Hindlimb muscle (tissue), 1 donor: ENCODE data around the gene RNF41. TPM values are rescaled to one million over a fixed set of nuclear protein-coding genes. Genes with fewer than 3 reads are reported as not detected.
A peak's percentile ranks its signal among the peaks of the same experiment; 100 is the strongest.
"Not testable (repeated sequence)": the region's sequence is repeated elsewhere in the genome, so short reads cannot be mapped to it uniquely, and the experiment has no call there.

Source experiments
- DNase-seq: peaks from one replicate; pipeline ENCODE4 v3.0.0-alpha.2; 2013
- polyA plus RNA-seq: library from polyadenylated mRNA; unstranded; fragments of 120-200 nt; gene quantifications from one replicate; pipeline ENCODE4 v1.2.1, GENCODE V29; 2013; ENCODE audit not compliant: insufficient read length

The RNF41 gene
- polyA plus RNA-seq, 1 donor = 45.6 TPM

- DNase-seq = no peak
These were observed 13.7 kb downstream of the RNF41 start for GRCh38 chr12:56208006-56208405.

- DNase-seq = peak; percentile 49
These were observed 15.1 kb downstream of the RNF41 start for GRCh38 chr12:56206452-56207166.

- DNase-seq = no peak
These were observed 16.3 kb downstream of the RNF41 start for GRCh38 chr12:56205445-56205844.

DNA sequence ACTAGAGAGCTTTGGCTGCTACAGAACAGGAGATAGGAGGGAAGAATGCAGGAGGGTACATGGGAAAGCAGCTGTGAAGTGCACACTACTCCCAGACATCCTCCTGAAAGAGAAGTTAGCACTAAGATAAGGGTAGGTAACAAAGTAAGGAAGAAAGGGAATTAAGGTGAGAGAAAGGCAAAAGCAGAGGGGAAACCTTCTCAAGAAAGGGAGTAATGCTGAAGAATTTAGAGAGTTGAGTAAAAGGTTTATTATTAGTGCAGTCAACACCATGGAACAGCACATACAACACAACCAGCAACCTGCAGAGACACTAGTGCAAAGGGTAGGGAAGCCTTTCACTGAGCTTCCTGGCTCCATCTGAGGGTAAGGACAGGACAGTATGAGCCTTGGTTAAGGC is 17.4 kb downstream of the RNF41 start:
- no peak for DNase-seq

- DNase-seq = no peak
These were observed 18.9 kb downstream of the RNF41 start for GRCh38 chr12:56202838-56203237.

GRCh38 chr12:56202366-56202765 is 19.4 kb downstream of the RNF41 start:
- no peak for DNase-seq

GRCh38 chr12:56198836-56199235 is 22.9 kb downstream of the RNF41 start:
- DNase-seq = no peak

GRCh38 chr12:56197921-56198635 is 23.6 kb downstream of the RNF41 start:
- DNase-seq = no peak

DNA sequence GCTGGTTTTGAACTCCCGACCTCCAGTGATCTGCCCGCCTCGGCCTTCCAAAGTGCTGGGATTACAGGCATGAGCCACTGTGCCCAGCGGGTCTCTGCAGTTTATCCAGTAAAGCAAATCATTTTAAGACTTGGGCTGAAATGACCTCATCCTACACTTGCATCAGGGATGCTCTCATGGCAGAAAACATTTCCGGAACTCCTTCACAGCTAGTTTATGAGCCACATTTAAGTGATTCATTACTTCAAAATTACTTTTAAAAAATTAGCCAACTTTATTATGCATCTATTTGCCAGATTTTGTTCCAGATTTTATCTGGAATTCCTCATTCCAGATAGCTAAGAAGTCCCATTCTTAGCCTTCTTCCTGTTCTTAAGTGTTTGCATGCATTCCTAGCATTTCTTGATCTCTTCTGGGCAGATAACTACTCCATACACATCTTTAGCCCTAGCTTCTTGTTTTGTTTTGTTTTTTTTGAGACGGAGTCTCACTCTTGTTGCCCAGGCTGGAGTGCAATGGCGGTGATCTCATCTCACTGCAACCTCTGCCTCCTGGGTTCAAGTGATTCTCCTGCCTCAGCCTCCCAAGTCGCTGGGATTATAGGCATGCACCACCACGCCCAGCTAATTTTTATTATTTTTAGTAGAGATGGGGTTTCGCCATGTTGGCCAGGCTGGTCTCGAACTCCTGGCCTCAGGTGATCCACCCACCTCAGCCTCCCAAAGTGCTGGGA is 24.7 kb downstream of the RNF41 start:
- DNase-seq = not testable (repeated sequence)

GRCh38 chr12:56193025-56193578 is 28.6 kb downstream of the RNF41 start:
- peak; percentile 78 for DNase-seq

DNA sequence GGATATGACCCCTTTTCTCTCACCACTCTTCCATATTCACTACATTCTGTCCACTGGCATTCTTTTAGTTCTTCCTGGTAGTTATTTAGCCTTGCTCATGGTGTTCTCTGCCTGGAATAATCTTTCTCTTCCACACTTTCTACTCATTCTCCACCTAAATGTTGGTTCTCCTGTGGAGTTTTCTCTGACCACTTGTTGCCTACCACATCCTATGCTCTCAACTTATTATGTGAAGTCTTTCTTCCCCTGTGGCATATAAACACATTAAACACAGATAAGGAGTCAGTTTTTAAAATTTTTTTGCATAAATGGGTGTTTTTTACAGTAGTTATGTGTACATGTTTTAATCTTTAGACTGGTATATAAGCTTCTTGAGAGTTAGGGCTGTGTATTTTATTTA is 29.1 kb downstream of the RNF41 start:
- DNase-seq = no peak

DNA sequence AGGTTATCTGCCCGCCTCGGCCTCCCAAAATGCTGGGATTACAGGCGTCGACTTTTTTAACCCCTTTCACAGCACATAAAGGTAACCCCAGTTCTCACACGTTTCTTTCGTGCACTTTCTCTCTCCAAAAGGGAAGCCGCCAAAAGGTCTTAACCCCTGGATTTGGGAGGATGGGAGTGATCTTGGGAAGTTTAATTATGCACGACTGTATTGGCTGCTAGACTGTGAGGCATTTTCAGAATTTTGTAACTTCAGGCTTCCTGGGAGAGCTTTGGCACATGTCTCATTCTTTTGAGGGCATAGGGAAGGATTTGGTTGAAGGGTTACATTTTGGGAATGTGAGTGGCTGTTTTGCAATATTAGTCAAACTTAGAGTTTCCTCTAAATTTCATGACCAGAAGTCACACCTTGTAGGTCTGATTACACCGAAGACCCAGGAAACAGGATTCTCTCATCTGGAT is 31.0 kb downstream of the RNF41 start:
- no peak for DNase-seq

- DNase-seq = peak; percentile 93
These were observed 31.6 kb downstream of the RNF41 start for GRCh38 chr12:56189918-56190694.

- DNase-seq = peak; percentile 91
These were observed 32.4 kb downstream of the RNF41 start, which contains the start of gene SMARCC2 for GRCh38 chr12:56189099-56189917. Gene SMARCC2 (minus strand): TSS chr12:56189483. CDS start chr12:56189461, 22 bp downstream.

DNA sequence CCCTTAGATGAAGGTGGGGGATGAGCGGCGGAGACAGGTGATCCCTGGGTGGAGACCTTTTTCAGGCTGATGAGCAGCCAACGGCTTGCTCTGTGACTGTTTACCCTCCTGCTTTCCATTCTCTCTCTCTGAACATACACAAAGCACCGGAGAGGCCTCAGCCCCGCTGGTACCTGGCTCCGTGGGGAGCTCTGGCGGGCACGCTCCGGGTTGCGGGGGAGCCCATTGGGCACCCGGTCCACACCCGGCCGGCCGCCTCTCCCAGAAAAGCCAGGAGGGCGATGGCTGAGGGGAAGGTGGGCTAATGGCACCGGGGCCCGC is 33.0 kb downstream of the RNF41 start:
- peak; percentile 19 for DNase-seq

- no peak for DNase-seq
These were observed 33.5 kb downstream of the RNF41 start for GRCh38 chr12:56188131-56188777.

DNA sequence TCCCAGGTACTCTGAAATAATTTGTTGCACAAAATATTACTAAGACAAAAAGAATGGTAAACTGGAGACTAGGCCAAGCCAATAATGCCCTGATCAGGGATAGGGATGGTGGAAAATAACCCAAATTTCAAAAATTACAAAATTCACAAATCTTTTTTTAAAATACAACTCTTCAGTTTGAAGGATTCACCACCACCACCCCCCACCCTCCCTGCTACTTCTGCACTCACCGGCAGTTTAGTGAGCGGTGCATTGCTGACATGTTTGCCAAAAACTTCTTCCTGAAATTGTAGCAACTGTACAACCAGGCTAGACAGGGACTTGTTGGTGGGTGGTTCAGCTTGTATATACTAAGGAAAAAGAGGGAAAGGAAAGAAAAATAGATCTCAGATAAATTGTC is 34.8 kb downstream of the RNF41 start:
- DNase-seq = no peak

GRCh38 chr12:56178347-56178746 is 43.4 kb downstream of the RNF41 start:
- no peak for DNase-seq

DNA sequence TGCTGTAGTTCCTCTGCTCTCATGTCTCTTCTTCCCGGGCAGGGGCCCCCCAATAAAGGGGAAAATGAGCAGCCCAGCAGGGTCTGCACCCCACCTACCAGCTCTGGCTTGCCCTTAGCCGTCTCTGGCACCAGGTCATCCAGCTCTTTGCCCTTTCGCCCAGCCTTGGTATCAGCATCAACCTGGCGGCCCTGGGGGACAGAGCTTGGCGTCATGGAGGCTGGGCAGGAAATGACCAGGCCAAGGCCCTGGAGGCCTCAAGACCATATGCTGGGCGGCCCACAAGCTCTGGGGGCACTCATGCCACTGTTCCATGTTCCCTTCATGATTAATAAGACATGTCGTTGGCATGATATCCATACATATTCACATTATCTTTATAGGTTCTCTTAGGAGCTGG is 48.9 kb downstream of the RNF41 start:
- DNase-seq = no peak

DNA sequence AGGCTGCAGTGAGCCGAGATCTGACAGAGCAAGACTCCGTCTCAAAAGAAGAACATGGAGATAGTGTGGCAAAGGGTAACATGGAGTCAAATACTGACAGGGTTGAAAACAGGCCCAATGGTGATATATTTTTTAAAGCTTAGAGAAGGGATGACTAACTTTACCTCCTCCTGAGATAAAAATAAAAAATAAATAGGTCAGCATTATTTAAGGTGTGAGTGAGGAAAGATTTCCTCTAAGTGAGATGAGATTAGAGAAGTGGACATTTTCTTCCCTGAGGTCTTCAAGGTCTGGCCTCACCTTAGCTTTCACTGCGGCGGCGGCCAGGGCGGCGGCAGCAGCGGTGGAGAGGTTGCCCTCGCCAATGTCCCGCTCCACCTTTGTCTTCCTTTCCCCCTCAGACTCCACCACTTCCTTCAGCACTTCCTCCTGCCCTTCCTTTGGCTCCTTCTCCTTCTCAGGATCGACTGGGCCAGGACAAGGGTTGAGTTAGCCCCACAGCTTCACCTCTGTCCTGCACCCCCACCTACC is 52.4 kb downstream of the RNF41 start:
- no peak for DNase-seq

DNA sequence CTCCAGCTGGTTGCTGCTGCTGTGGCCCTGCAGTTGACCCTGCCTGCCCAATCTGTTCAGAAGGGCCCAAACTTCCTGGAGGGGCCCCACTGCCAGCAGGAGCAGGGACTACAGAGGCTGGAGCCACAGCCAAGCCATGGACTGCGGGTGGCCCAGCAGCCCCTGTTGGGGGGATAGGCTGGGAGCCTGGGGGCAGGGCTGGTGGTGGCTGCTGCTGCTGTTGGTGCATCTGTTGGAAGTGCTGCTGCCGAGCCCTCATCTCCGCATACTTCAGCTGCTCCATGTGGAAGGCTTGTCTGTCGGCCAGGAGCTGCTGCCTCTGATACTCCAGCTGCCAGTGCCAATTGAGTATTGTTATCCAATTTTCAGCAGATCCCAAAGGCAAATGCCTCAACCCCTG is 56.4 kb downstream of the RNF41 start:
- DNase-seq = no peak
